Ishikawa (cell line): ENCODE measurements around the gene RPP38.

ENCODE experiments used
- EP300 ChIP-seq: IDR thresholded peaks from 2 replicates; pipeline ENCODE4 v1.6.1; 2012; ENCODE audit warnings: borderline replicate concordance
- MAX ChIP-seq: IDR thresholded peaks from 2 replicates; pipeline ENCODE4 v1.6.1; 2012
- RAD21 ChIP-seq: IDR thresholded peaks from 2 replicates; pipeline ENCODE4 v1.6.1; 2012; ENCODE audit warnings: low read depth
- TEAD4 ChIP-seq: IDR thresholded peaks from 2 replicates; pipeline ENCODE4 v1.6.1; 2012
- YY1 ChIP-seq: IDR thresholded peaks from 2 replicates; pipeline ENCODE4 v1.6.1; 2012; ENCODE audit warnings: low read depth

DNA sequence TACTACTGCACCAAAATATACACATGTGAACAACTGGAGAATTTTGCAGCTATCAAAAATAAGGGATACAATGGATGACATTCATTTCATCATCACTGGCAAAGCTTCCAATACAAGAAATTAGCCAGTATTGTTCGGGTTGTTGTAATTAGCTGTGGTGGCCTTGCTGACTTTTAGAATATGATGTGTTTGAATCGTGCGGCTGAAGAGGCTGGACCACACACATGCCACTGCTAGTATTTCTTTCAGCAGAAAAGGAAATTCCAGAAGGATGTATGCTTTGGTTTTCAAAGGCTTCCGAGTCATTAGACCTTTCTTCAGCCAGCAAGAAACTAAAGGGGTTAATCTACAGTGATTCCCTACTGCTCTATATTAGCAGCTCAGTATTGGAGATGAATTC lies 16.6 kb downstream of the RPP38 start:
- no peak for TF ChIP-seq EP300
- no peak for TF ChIP-seq RAD21
- no peak for TF ChIP-seq TEAD4
- no peak for TF ChIP-seq YY1
- TF ChIP-seq MAX: no peak
